HEK293T (cell line): ENCODE measurements around the gene LRFN5.

ENCODE experiments used
- CTCF ChIA-PET: fragments of 350-600 bp; formaldehyde crosslinking; extraction: SDS; loops from one replicate; lab custom pipeline; 2021; ENCODE audit warnings: antibody characterized with exemption, inconsistent platforms; lab: Yijun Ruan, JAX
- POLR2A ChIA-PET: fragments of 350-600 bp; formaldehyde crosslinking; extraction: SDS; loops from one replicate; lab custom pipeline; 2020; ENCODE audit warnings: antibody characterized with exemption, inconsistent platforms; lab: Yijun Ruan, JAX
- DNase-seq: peaks from one replicate; pipeline ENCODE4 v3.0.0; 2012; ENCODE audit warnings: mixed read lengths; ENCODE audit errors: extremely low spot score
- ARNT ChIP-seq: fragments of 450-650 bp; IDR thresholded peaks from 2 replicates; pipeline ENCODE4 v1.6.1; 2017; ENCODE audit warnings: mild to moderate bottlenecking
- BHLHE40 ChIP-seq: fragments of 450-650 bp; IDR thresholded peaks from 2 replicates; pipeline ENCODE4 v1.6.1; 2016; ENCODE audit warnings: mild to moderate bottlenecking, moderate library complexity, borderline replicate concordance
- CTBP1 ChIP-seq: fragments of 450-650 bp; IDR thresholded peaks from 2 replicates; pipeline ENCODE4 v1.6.1; 2016; ENCODE audit warnings: borderline replicate concordance
- ELF4 ChIP-seq: fragments of 450-650 bp; IDR thresholded peaks from 2 replicates; pipeline ENCODE4 v1.6.1; 2017; ENCODE audit warnings: antibody characterized with exemption
- FOXA1 ChIP-seq: fragments of 450-650 bp; IDR thresholded peaks from 2 replicates; pipeline ENCODE4 v1.6.1; 2016; ENCODE audit warnings: mild to moderate bottlenecking
- FOXK2 ChIP-seq: fragments of 450-650 bp; IDR thresholded peaks from 2 replicates; pipeline ENCODE4 v1.6.1; 2016; ENCODE audit warnings: mild to moderate bottlenecking
- FOXM1 ChIP-seq: fragments of 450-650 bp; IDR thresholded peaks from 2 replicates; pipeline ENCODE4 v1.6.1; 2017; ENCODE audit warnings: mild to moderate bottlenecking, borderline replicate concordance
- HDGF ChIP-seq: fragments of 450-650 bp; IDR thresholded peaks from 2 replicates; pipeline ENCODE4 v1.6.1; 2017; ENCODE audit warnings: antibody characterized with exemption, borderline replicate concordance
- L3MBTL2 ChIP-seq: fragments of 450-650 bp; conservative IDR thresholded peaks from 2 replicates; pipeline ENCODE4 v1.6.1; 2016; ENCODE audit warnings: mild to moderate bottlenecking
- LEF1 ChIP-seq: fragments of 450-650 bp; IDR thresholded peaks from 2 replicates; pipeline ENCODE4 v1.6.1; 2017; ENCODE audit warnings: mild to moderate bottlenecking, borderline replicate concordance
- NFRKB ChIP-seq: fragments of 450-650 bp; IDR thresholded peaks from 2 replicates; pipeline ENCODE4 v1.6.1; 2016; ENCODE audit warnings: mild to moderate bottlenecking, moderate library complexity
- SP1 ChIP-seq: fragments of 450-650 bp; IDR thresholded peaks from 2 replicates; pipeline ENCODE4 v1.6.1; 2017
- SUZ12 ChIP-seq: fragments of 450-650 bp; IDR thresholded peaks from 2 replicates; pipeline ENCODE4 v1.6.1; 2016; ENCODE audit warnings: mild to moderate bottlenecking
- TARDBP ChIP-seq: fragments of 450-650 bp; IDR thresholded peaks from 2 replicates; pipeline ENCODE4 v1.6.1; 2016
- ZNF384 ChIP-seq: fragments of 450-650 bp; IDR thresholded peaks from 2 replicates; pipeline ENCODE4 v1.6.1; 2016
- TF ChIP-seq, protein P1 (sequence below): fragments of 450-650 bp; IDR thresholded peaks from 2 replicates; pipeline ENCODE4 v1.6.1; 2016

LRFN5 gene

DNA sequence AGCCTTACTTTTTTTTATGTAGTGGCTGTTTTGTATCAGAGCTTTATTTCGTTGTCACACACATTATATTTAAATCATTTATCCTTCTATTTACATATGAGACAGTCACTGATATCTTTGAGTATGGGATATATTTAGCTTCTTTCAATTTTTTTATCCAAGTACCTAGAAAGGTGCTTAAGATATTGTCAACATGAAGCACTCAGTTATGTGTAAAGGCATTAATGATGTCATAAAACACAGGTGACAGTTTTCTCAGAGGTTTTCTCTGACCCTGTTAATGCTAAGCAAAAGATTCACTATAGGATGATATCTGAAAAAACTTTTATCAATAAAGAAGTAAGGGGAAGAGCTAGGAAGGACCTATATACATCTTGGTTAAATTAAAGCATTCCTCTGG, 23.2 kb downstream of the LRFN5 start:
- ChIA-PET POLR2A (no interaction called here), CTCF (no interaction called here)
- TF ChIP-seq FOXM1 (no peak), FOXK2 (no peak), CTBP1 (no peak), ARNT (no peak), BHLHE40 (no peak), LEF1 (no peak), L3MBTL2 (no peak), FOXA1 (no peak), SUZ12 (no peak), HDGF (no peak), NFRKB (no peak), ZNF384 (no peak), TARDBP (no peak), SP1 (no peak)
- TF ChIP-seq, protein P1, sequence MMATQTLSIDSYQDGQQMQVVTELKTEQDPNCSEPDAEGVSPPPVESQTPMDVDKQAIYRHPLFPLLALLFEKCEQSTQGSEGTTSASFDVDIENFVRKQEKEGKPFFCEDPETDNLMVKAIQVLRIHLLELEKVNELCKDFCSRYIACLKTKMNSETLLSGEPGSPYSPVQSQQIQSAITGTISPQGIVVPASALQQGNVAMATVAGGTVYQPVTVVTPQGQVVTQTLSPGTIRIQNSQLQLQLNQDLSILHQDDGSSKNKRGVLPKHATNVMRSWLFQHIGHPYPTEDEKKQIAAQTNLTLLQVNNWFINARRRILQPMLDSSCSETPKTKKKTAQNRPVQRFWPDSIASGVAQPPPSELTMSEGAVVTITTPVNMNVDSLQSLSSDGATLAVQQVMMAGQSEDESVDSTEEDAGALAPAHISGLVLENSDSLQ: no peak
- DNase-seq: no peak

- CTCF ChIA-PET: no interaction called here
- no peak for TF ChIP-seq ARNT
- no peak for TF ChIP-seq ELF4
- TF ChIP-seq NFRKB: no peak
- no peak for TF ChIP-seq LEF1
- no peak for TF ChIP-seq SP1
- no peak for TF ChIP-seq ZNF384
- no peak for TF ChIP-seq FOXK2
- no peak for TF ChIP-seq TARDBP
- no peak for TF ChIP-seq L3MBTL2
- TF ChIP-seq, protein P1: no peak
- no peak for TF ChIP-seq FOXA1
- TF ChIP-seq SUZ12: no peak
- TF ChIP-seq HDGF: no peak
- TF ChIP-seq CTBP1: no peak
- no peak for TF ChIP-seq FOXM1
- TF ChIP-seq BHLHE40: no peak
- POLR2A ChIA-PET: interaction anchor here (0.7 kb wide), 1 partner anchor 29 kb away, joined by 3 read pairs; no protein-coding TSS in a partner anchor
- no peak for DNase-seq
These were observed 27.6 kb downstream of the LRFN5 start for GRCh38 chr14:41634286-41634685.

DNA sequence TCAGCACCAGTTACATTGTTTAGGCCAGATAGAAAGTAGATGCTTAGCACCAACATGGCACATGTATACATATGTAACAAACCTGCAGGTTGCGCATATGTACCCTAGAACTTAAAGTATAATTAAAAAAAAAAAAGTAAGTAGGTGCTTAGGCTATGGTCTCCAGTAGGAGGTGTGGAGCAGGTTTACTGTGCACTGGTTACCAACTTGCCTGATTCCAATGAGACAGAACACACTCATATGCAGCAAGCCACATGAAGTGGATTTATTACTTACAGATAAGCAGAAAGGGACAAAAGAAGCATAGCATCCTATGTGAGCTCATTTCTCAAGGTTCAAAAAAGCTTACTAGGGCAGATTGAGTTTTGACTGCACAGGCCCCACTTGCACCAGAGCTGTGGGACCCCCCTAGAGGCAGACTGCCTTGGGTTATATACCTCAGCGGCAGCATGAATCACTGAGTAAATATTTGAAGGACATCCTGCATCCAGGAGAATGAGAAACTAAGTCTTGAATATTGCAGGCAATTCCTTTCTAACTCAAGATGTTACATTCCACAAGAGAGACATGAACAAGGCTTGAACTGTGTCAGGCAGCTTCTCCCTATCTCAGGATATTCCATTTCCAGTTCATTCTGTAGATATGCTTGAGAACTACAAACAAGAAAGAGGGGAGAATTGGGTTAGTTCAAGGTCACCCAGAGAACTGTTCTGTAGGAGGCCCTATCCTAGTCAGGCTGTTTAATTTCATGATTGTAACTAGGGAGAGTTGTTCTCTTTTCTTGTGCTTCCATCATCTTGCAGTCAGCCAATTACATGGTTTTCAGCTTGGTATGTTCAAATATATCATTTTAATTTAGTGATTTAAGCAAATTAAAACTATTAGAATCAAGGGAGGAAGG, 30.1 kb downstream of the LRFN5 start:
- DNase-seq: no peak
- ChIA-PET CTCF (no interaction called here), POLR2A (no interaction called here)
- TF ChIP-seq CTBP1 (no peak), FOXK2 (no peak), SP1 (no peak), FOXA1 (no peak), TARDBP (no peak), FOXM1 (no peak), BHLHE40 (no peak), NFRKB (no peak), SUZ12 (no peak), L3MBTL2 (no peak), ZNF384 (no peak), ELF4 (no peak), LEF1 (no peak), ARNT (no peak), HDGF (no peak)
- TF ChIP-seq, protein P1: no peak

GRCh38 chr14:41641690-41642089, 35.0 kb downstream of the LRFN5 start:
- ChIA-PET POLR2A (no interaction called here), CTCF (no interaction called here)
- no peak for TF ChIP-seq BHLHE40
- no peak for TF ChIP-seq L3MBTL2
- TF ChIP-seq ZNF384: no peak
- TF ChIP-seq HDGF: no peak
- TF ChIP-seq ELF4: no peak
- no peak for TF ChIP-seq NFRKB
- no peak for TF ChIP-seq LEF1
- no peak for TF ChIP-seq CTBP1
- TF ChIP-seq SUZ12: no peak
- TF ChIP-seq SP1: no peak
- TF ChIP-seq, protein P1: no peak
- no peak for DNase-seq

- ChIA-PET CTCF (no interaction called here), POLR2A (no interaction called here)
- no peak for DNase-seq
- TF ChIP-seq CTBP1 (no peak), ARNT (no peak), FOXK2 (no peak), BHLHE40 (no peak), NFRKB (no peak), TARDBP (no peak), SP1 (no peak), FOXM1 (no peak), LEF1 (no peak), ZNF384 (no peak), FOXA1 (no peak)
- TF ChIP-seq, protein P1: no peak
These were observed 35.7 kb downstream of the LRFN5 start for GRCh38 chr14:41642367-41642766.
